ENCODE results near the gene C5AR2.
A peak's percentile ranks its signal among the peaks of the same experiment; 100 is the strongest.
"Not testable (repeated sequence)": the region's sequence is repeated elsewhere in the genome, so short reads cannot be mapped to it uniquely, and the experiment has no call there.

The C5AR2 gene

DNA sequence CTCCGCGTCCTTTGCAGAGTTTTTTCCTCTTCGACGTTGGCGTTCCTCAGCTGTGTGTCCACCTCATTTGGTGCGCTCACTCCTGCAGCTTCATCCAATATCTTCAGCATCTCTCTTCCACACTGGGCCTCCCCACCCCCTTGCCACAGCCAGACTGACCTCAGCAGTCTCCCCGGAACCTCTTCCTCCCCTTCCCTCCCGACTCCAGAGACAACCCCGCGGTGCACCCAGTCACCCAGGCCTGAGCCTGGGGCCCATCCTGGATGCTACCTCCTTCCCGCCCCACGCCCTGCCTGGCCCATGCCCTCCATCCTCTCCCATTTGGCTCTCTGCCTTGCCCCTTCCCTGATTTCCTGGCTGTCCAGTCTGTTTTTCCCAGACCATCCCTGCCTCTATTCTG lies 8.1 kb upstream of the C5AR2 start:
- DNase-seq (ENCODE audit: low spot score), result no peak

DNA sequence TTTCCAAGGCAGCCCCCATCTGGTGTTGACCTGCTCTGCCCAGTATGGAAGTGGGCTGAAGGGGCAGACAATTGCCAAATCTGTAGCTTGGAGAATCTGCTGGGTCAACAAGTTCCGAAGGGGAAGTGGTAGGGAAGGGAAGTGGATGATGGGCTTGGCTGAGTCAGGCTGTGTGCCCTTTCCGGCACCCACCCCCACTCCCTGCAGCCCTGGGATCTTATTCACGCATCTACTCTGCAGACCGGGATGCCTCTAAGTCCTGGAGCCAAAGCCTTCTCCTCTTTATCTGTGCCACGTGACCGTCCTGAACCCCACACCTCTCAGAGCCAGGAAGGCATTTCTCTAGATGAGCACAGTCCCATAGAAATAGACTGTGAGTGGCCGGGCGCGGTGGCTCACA lies 7.5 kb upstream of the C5AR2 start:
- no peak for DNase-seq (ENCODE audit: low spot score)

DNA sequence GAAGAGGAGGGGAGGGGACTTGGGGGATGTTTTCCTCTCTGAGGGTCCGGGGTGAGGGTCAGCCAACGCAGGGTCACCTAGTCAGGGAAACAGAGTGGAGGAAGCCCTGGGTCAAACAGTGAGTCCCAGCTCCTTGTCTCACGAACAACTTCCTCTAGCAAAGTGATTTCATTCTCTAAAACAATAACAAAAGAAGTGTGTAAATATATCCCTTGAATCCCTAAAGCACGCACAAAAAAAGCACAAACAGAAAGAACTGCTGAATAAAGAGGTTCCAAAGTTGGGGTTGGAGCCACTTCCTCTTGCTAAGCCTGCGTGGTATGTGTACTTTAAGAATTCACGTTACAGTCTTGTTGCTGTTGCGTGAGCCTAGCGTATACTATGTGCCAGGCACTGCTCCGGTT lies 1.5 kb upstream of the C5AR2 start:
- no peak for DNase-seq (ENCODE audit: low spot score)

DNA sequence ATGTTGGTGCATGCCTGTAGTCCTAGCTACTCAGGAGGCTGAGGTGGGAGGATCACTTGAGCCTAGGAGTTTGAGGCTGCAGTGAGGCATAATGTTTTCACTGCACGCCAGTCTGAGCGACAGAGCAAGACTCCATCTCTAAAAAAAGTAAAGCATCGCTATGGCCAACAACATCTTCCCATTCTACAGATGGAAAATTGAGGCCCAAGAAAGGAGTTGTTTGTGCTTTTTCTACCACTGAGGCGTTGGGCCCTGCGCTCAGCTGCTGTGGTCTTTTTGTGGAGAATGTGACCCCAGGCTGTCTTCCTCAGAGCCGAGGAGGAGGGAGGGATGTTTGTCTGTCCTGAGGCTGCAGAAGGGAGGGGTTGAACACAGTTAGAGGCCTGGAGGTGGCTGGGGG lies 485 bp upstream of the C5AR2 start:
- no peak for DNase-seq (ENCODE audit: low spot score)

DNA sequence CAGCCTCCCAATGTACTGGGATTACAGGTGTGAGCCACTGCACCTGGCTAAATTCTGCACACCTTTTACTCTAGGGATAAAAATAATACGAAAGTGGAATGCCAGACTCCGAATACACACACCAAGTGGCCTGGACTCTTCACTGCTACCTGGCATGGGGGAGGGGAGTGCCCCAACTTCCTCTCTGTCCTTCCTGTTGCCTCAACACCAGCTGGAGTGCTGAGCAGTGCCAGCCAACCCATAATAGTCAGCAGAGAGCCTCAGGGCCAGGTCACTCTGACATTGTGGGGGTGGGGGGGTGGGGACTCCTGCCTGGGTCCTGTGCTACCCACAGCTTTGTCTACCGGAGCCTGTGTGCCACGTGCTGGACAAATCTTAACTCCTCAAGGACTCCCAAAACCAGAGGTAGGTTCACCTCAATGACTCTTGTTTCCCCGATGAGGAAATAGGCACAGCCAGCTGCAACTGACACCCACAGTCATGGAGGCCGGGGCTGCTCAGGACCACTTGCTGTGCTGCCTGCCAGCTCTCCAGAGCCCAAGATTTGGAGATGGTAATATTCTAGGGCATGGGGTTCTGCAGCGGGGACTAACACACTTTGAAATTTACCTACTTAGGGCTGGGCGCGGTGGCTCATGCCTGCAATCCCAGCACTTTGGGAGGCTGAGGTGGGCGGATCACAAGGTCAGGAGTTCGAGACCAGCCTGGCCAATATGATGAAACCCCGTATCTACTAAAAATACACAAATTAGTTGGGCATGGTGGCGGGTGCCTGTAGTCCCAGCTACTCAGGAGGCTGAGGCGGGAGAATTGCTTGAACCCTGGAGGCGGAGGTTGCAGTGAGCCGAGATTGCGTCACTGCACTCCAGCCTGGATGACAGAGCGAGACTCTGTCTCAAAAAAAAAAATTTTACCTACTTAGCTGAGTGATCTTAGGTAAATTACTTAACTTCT lies 5.1 kb downstream of the C5AR2 start:
- DNase-seq (ENCODE audit: low spot score), result not testable (repeated sequence)

- no peak for DNase-seq (ENCODE audit: low spot score)
Measured at GRCh38 chr19:47339196-47339880, 7.4 kb downstream of the C5AR2 start.

GRCh38 chr19:47340477-47341208 lies 8.7 kb downstream of the C5AR2 start:
- DNase-seq (ENCODE audit: low spot score), result no peak

DNA sequence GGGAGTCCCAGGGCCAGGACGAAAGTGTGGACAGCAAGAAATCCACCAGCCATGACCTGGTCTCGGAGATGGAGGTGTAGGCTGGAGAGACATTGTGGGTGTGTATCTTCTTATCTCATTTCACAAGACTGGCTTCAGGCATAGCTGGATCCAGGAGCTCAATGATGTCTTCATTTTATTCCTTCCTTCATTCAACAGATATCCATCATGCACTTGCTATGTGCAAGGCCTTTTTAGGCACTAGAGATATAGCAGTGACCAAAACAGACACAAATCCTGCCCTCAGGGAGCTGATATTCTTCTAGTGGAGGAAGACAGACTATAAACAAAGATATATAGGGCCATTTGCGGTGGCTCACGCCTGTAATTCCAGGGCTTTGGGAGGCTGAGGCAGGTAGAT lies 9.8 kb downstream of the C5AR2 start:
- no peak for DNase-seq (ENCODE audit: low spot score)

DNA sequence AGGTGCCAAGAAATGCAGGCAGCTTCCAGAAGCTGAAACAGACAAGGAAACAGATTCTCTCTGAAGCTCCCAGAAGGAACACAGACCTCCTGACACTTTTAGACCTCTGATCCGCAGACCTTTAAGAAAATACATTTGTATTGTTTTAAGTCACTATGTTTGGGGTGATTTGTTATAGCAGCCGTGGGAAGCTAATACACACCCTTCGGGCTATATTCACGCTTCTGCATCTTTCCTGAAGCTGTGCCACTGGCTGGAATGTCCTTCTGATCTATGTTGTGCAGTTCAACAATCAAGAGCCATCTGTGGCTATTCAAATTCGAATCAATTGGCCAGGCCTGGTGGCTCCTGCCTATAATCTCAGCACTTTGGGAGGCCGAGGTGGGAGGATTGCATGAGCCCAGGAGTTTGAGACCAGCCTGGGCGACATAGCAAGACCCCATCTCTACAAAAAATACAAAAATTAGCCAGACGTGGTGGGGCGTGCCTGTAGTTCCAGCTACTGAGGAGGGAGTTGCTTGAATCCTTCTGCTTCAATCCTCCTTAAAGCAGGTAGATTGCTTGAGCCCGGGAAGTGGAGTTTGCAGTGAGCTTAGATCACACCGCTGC lies 11.3 kb downstream of the C5AR2 start:
- DNase-seq (ENCODE audit: low spot score), result no peak

- no peak for DNase-seq (ENCODE audit: low spot score)
Measured at GRCh38 chr19:47344425-47344824, 12.4 kb downstream of the C5AR2 start.

GRCh38 chr19:47346024-47346423 lies 14.0 kb downstream of the C5AR2 start:
- not testable (repeated sequence) for DNase-seq (ENCODE audit: low spot score)

- peak; percentile 99 for DNase-seq (ENCODE audit: low spot score)
Measured at GRCh38 chr19:47348819-47349795, 17.1 kb downstream of the C5AR2 start, which contains the start of gene DHX34. Gene DHX34, plus strand, starts transcription at chr19:47349315. Its CDS starts 3,716 bp downstream, at chr19:47353031.

DNA sequence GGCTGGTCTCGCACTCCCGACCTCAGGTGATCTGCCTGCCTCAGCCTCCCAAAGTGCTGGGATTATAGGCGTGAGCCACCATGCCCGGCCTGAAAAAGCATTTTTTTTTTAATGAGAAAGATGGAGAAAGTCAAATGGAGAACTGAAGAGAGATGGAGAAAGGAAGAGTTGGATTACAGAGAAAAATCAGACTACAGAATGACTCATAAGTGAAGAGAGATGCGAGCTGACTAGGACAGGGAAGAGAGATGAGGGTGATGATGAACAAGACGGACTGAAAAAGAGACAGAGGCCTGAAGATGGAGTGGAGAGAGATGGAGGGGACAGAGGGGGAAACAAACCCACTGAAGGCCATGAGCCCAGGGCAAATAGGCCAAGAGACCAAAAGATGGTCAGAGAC lies 18.7 kb downstream of the C5AR2 start:
- no peak for DNase-seq (ENCODE audit: low spot score)

- no peak for DNase-seq (ENCODE audit: low spot score)
Measured at GRCh38 chr19:47351548-47351947, 19.6 kb downstream of the C5AR2 start.

DNA sequence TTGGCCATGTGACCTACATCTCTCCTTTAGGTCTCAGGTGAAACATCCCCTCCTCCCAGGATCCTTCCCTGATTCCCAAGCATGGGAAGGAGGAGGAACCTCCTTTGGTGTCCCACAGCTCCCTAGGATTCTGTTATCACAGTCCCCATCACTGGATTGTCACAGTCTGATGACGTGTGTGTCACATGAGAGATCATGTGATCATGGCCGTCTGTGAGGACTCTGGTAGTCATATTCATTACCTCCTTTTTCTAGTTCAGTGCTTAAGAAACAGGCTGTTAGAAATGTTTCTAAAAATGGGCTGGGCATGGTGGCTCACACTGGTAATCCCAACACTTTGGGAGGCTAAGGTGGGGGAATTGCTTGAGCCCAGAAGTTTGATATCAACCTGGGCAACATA lies 20.1 kb downstream of the C5AR2 start:
- no peak for DNase-seq (ENCODE audit: low spot score)

DNA sequence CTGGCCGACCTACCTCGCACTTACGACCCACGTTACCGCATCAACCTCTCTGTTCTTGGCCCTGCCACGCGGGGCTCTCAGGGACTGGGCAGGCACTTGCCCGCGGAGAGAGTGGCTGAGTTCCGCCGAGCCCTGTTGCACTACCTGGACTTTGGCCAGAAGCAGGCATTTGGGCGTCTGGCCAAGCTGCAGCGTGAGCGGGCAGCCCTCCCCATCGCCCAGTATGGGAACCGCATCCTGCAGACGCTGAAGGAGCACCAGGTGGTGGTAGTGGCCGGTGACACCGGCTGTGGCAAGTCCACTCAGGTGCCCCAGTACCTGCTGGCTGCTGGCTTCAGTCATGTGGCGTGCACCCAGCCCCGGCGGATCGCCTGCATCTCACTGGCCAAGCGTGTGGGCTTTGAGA lies 21.3 kb downstream of the C5AR2 start:
- DNase-seq (ENCODE audit: low spot score), result no peak

- DNase-seq (ENCODE audit: low spot score), result no peak
Measured at GRCh38 chr19:47356900-47357299, 24.9 kb downstream of the C5AR2 start.

- peak; percentile 46 for DNase-seq (ENCODE audit: low spot score)
Measured at GRCh38 chr19:47357788-47358680, 26.1 kb downstream of the C5AR2 start.

- DNase-seq (ENCODE audit: low spot score), result no peak
Measured at GRCh38 chr19:47358936-47359335, 27.0 kb downstream of the C5AR2 start.

GRCh38 chr19:47362321-47362720 lies 30.3 kb downstream of the C5AR2 start:
- DNase-seq (ENCODE audit: low spot score), result no peak
